DOHH2 (cell line): ENCODE measurements around the gene UPF1.

Experiments used
- EZH2phosphoT487 ChIP-seq: fragments of 200-600 bp; sonication (generic); IDR thresholded peaks from 2 replicates; pipeline ENCODE4 v1.6.1; 2017; ENCODE audit warnings: borderline replicate concordance, mild to moderate bottlenecking, antibody characterized with exemption, low read length, moderate library complexity, mixed read lengths
- TF ChIP-seq, protein P1 (sequence below): fragments of 200-600 bp; sonication (generic); IDR thresholded peaks from one replicate; pipeline ENCODE4 v1.5.1; 2014; ENCODE audit warnings: antibody characterized with exemption, mild to moderate bottlenecking, low read depth, low read length; ENCODE audit not compliant: poor library complexity, severe bottlenecking

DNA sequence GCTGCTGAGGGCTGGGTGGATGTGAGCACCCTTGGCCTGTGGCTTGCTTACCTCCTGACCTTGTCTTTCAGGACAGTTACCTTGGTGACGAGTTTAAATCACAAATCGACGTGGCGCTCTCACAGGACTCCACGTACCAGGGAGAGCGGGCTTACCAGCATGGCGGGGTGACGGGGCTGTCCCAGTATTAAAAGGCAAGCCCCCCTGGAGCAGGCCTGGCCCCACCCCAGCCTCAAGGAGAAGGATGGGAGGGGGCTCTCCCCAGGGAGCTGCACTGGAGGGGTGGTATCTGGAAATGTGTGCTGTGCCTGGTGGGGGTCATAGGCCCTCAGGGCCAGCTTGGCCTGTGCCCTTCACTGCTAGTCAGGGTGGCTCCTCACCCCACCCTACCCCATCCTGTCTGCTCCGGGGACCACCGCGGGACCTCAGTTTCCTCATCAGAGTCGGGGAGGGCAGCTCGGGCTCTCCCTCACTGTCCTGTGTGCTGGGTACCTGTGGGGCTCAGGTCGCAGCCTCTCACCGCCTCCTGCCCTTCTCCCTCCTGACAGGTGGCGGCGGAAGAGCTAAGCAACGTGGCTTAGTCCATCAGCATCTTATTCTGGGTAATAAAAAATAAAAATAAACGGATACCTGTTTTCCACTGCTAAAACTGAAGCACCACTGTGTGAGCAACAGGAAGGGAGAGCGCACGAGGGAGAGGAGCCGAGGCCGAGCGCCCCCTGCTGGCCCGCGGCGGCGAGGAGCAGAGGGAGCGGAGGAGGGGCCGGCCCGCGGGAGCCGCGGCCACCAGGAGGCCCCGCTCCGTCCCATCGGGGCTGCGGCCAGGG lies 34.4 kb downstream of the UPF1 start:
- TF ChIP-seq, protein P1, sequence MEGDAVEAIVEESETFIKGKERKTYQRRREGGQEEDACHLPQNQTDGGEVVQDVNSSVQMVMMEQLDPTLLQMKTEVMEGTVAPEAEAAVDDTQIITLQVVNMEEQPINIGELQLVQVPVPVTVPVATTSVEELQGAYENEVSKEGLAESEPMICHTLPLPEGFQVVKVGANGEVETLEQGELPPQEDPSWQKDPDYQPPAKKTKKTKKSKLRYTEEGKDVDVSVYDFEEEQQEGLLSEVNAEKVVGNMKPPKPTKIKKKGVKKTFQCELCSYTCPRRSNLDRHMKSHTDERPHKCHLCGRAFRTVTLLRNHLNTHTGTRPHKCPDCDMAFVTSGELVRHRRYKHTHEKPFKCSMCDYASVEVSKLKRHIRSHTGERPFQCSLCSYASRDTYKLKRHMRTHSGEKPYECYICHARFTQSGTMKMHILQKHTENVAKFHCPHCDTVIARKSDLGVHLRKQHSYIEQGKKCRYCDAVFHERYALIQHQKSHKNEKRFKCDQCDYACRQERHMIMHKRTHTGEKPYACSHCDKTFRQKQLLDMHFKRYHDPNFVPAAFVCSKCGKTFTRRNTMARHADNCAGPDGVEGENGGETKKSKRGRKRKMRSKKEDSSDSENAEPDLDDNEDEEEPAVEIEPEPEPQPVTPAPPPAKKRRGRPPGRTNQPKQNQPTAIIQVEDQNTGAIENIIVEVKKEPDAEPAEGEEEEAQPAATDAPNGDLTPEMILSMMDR, result peak; percentile 98
- TF ChIP-seq EZH2phosphoT487, result no peak
